Right renal cortex interstitium (tissue), 3 donors: ENCODE results near the gene MYH15. TPM values are rescaled to one million over a fixed set of nuclear protein-coding genes. Genes with fewer than 3 reads are reported as not detected.
A peak's percentile ranks its signal among the peaks of the same experiment; 100 is the strongest.

Experiments
- DNase-seq, 3 donors: peaks; one replicate each; pipeline ENCODE4 v3.0.0-alpha.2; 2013; ENCODE audit warnings: low read depth in 3 of 3, low spot score in 2 of 3
- polyA plus RNA-seq, 3 donors: library from polyadenylated mRNA; unstranded; fragments of 120-200 nt; gene quantifications; one replicate each; pipeline ENCODE4 v1.2.1, GENCODE V29; 2013; ENCODE audit not compliant: insufficient read length in 3 of 3

MYH15 gene
- polyA plus RNA-seq, 3 donors, result 0.25 to 0.28 (median 0.25) TPM

DNA sequence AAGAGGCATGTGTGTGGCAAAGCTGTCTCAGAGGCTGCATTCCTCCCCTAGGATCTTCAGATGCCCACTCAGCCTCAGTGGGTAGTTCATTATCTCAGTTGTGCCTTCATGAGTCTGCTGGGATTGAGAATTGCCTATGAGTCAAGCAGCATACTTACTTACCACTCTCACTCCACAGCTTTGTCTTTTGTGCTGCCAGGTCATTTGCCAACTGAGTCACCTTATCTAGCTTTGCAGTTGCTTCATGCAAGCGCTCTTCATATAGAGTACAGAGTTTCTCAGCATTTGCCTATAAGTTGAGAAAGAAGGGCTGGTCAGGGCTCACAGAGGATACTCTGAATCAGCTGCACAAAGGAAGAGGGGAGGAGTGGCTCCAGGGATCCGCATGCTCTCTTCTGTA, 89.5 kb downstream of the MYH15 start:
- no peak for DNase-seq

DNA sequence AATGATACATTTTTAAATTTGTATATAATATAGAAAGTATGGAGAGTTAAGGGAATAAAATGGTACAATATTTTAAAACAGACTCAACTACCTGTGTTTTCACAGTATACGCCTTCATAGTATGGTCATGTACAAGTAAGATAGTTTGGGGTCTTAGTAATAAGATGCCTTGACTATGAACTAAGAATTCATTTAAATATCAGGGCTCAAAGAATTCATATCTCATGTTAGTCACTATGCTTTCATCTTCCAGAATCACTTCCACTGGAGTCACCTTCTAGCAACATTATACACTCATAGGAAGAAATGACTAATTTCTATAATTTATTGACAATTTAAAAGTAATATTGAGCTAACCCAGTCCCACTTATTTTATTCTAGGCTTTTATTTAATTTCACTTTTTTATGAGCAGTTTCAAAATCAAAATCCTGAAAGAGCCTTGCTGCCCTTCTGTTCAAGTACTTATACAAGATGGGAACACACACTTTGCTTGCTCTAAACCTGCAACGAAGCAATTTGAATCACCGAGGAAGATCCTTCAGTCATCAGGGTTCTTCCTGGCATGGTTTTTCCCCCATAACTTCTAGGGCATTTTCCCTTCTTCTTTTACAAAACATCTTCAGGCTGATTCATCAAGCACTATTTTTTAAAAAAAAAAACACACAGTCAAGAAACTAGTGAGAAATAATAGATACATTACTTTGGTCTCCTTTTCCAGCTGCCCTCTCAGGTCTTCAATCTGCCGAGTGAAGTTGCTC, 94.1 kb downstream of the MYH15 start:
- DNase-seq, result no peak

DNA sequence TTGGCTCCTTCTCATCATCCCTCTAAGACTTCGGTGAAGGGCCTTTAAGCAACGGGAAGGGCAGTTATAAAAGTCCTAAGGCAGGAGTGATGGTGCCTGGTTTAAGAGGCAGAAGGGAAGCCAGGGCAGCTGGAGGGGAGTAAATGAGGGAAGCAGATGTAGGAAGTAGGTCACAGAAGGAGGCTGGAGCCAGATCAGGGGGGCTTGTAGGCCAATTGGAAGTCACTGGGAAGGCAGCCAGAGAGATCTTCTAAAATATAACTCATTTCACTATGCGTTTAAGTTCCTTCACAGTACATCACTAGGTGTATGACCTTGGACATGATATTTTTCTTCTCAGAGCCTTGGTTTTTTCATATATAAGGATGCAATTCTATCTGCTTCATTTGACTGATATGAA, 94.7 kb downstream of the MYH15 start:
- DNase-seq, result no peak

DNA sequence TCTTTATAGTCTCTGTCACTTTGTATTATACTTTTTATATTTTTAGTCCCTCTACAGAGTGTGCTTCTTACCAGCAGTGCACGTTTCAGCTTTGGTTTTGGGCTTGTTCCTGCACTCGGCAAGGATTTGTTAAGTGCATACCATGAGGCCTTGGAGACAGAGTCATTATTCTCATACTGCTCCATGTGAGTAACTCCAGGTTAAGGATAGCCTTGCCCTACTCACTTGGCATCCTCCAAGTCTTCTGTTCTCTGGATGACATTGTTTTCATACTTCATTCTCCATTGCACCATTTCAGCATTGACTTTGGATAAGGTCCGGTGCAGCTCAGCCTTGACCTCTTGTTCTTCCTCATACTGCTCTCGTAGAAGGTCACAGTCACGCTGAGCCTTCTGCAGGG, 96.4 kb downstream of the MYH15 start:
- no peak for DNase-seq

DNA sequence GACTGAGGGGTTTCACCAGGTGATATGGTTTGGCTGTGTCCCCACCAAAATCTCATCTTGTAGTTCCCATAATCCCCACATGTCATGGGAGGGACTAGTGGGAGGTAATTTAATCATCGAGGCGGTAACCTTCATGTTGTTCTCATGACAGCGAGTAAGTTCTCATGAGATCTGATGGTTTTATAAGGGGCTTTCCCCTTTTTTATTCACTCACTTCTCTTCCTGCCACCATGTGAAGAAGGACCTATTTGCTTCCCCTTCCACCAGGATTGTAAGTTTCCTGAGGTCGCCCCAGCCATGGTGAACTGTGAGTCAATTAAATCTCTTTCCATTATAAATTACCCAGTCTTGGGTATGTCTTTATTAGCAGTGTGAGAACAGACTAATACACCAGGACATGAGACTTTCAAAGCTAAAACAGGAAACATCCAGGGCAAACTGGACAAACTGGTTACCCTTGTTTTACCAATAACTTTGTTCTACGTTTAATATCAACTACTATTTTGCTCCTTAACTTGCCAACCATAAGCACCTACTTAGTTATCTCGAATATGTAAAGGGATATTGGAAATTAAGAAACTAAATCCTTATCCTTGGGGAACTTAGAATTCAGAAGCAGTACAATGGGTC, 98.2 kb downstream of the MYH15 start:
- no peak for DNase-seq

DNA sequence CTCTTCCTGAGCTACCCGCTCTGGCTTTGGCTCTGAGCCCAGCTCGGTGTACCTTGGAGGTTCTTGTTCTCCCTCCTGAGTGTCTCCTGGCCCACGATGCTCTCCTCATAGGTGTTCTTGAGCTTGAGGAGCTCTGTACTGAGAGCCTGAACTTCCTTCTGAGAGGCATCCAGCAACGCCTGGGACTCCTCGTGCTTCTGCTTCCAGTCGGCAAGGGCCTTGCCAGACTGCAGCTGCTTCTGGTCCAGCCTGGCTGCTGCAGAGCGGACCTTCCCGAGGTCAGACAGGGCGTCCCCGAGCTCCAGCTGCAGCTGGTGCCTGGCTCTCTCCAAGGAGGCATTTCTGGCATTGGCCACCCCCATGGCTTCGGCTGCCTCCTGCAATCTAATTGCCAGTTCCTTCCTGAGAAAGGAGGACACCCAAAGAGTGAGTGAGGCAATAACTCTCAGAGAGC, 99.8 kb downstream of the MYH15 start:
- DNase-seq, result no peak

DNA sequence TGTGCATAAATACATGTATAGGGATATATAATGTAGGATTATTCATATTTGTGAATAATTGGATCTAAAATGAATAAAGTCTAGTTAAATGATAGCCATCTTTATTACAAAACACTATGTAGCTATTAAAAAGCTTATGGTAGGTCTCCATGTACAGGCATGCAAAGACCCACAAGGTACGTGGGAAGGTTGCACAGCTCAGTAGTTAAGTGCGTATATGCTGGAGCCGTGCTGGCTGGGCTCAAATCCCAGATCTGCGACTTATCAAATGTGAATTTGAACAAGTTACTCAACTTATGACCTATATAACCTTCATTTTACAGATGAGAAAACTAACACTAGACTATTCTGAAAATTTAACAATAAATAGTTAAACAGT, 100.6 kb downstream of the MYH15 start:
- DNase-seq, result no peak

DNA sequence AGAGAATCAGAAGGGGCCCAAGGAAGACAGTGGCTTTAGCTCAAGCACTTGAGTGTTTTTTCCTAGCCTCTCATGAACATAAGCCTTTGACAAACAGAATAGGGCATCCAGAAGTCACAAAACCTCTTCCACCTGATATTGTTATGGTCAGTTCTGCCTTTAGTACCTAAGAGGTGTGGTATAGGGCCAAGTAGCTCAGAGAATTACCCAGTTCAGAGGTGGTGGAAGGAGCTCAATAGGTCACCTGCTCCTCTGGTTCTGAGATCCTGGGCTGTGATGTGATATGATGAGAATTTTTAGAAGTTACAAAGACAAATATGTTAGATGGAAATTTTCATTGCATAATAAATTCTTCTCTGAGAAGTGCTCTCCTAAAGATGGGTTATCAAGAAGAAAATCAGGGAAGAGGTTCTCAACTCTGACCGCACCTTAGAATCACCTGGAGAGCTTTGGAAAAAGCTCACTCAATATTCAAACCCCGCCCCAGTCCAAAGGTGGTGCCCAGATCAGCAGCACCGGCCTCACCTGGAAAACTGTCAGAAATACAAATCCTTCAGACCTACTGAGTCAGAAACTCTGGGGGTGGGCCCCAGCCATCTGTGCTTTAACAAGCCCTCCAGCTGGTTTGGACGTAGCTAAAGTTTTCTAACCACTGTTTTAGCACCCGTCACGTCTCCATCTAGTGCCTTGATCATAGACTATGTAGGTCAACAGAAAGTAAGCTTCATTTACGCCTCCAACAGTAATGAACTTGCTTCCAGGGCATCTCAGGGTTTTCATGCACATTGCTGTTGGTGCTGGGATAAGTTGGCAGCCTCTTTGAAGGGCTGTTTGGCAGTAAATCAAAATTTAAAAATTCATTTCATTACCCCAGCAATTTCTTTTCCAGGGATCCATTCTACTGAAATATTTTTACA, 101.3 kb downstream of the MYH15 start:
- no peak for DNase-seq

DNA sequence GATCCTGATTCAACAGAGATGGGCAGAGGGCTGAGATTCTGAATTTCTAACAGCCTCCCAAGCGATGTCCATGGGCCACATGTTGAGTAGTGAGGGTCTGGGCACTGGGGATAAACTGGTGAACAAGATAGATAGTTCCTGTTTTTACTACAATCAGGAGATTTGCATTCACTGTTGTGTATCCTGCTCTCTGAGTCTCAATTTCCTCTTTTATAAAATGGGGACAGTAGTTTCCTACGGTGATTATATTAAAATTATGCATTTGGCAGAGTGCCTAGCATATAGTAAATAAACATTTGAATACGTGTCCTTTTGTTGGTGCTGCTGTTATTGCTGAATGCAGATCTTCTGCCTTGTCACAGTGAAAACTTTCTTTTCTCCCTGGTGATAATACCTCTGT, 102.5 kb downstream of the MYH15 start:
- no peak for DNase-seq

DNA sequence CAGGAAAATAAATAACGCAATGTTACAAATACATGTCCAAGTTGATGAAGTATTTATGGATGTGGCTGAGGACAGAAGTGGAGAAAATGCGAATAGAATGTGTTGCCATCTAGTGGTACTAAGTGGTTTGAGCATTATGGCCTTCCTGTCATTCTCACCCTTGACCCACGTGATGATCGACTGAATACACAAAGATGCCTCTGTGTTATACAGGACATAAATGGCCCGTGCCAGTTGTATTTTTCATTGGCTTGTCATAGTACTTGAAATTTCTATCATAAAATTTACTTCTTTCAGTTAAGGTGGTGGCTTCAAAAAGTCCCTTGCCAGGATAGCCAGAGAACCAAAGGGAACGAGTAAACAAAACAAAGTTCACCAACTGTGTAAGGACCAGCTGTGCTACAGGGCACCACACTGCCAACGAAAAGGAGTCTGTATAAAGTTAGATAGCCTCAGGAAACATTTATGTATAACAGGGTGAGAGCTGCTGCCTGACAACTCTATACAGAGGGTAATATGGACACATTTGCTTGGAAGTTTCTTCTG, 103.7 kb downstream of the MYH15 start:
- DNase-seq, result peak; percentile 5 to 36 (median 10)

DNA sequence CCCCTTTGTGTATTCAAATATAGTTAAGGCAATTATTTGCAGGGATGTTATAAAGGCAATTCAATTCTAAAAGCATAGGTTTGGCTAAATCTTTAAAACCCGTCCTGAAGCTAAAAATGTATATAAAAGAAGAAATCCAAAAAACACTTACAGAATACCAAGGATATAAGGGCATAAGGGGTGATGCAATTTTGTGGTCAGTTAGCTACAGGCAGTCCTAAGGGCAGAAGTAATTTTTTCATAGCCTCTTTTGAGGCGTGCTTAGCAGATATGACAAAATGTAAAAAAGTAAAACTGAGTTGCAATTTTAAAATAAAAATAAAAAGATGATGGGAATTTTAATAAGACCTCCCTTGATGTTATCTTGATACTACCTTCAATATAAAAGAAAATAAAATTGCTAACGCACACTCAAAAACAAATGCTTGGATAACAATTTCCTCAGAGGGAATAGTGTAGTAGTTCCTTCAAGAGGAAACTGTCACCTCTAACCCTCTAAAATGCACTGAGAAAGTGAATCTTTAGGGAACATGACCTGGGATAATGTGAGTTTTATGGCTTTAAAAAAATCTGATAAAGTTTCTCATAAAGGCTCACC, 104.2 kb downstream of the MYH15 start:
- DNase-seq, result no peak

DNA sequence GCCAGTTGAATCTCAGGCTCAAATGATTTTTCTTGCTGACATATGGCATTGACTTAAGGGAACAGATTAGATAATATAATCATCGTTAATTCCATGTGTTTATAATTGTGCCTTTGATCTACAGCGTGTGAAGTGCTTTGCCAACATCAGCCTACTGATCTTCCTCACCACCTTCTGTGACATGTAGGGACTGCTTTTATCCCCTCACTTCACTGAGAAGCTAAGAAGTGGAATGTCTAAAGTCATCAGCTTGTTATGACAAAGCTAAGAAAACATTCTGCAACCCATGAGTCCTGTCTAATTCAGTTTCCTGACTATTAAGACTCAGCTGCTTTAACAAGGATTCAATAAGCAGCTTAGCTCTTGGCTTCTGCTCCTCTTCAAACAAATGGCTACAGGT, 106.0 kb downstream of the MYH15 start:
- DNase-seq, result no peak

DNA sequence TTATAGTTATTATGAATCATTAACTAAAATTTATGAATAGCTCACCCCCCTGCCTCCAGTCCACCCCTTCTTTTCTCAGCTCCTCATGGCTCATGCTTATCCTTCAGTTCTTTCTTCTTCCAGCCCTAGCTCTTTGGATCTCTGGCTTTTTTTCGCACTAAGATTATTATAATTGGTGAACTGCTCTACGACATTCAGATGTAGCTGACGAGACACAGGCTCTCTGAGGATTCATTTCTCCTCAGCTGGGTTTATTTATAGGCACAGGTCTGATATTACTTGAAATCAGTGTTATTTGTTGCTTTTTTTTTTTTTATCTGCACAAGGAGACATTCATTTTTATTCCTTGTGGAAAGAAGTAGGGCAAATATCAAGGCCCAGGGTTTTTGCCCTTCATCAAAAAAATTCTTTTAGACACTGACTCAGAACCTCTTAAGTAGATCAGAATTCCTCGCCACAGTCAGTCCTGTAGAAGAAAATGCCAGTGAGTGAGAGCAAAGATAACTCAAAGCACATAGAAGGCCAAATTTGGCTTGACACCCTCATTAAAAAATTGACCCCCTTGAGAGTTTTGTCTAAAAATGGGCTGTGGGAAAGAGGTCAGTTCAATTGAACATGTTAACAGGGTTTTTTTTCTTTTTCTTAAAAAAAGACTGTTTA, 106.6 kb downstream of the MYH15 start:
- no peak for DNase-seq

DNA sequence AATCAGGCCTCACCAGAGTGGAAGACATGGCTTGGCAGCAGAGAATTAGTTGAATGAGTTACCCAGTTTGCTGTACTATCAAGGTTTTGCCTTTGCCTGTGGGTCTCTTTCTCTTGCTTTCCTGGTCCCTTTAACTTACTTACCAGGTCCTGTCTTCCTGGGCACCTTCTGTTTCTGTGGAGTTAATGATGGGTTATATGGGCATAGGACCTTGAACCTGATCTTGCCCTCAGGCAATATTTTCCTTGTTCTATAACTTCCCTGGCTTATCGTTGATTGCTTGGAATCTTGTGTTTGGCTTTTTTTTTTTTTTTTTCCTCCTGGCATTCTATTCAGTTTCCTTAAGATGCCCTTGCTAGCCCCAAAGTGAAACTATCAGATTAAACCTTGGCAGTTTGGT, 107.2 kb downstream of the MYH15 start:
- no peak for DNase-seq

DNA sequence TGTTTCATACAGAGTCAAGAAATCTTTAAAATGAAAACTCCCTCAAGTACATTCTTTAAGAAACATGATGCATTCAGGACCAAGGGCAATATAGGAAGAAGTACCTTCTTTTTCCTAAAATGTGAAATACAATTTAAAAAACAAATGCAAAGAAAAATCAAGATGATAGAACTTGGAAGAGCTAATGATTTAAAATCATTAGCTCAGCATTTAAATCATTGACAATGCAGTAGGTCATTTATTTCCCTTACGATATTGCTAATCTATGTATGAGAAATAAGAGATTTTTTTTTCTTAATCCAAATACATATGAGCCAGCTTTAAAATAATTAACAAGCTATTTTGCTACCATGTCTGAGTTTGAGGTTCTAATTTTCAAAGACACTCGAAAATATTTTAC, 108.6 kb downstream of the MYH15 start:
- DNase-seq, result no peak

DNA sequence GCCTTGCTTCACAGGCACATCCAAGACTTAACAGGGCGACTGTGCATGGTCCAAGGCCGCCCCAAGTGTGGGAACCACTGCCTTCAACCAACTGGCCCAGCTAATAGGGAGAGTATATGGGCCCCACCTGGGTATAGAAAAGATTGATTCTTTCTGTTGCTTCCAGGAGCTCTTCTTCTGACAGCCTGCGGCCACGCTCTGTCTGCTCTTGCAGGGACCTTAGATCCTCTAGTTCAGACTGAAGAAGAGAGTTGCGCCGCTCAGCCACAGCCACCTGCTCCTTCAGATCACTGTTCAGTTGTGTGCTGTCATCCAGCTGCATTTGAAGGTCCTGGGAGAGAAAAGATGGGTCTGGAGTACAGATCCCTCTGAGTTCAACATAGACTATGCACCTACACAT, 111.9 kb downstream of the MYH15 start:
- no peak for DNase-seq

DNA sequence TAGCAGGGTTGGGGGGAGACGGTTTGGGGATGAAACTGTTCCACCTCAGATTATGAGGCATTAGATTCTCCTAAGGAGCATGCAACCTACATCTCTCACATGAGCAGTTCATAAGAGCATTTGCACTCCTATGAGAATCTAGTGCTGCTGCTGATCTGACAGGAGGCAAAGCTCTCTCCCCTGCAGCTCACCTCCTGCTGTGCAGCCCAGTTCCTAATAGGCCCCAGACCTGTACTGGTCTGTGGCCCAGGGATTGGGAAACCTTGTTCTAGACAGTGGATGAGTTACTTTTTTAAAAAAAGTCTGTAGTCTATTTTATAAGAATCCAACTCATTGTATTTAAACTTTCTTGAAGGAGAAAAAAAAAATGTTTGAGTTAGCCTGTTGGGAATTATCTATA, 114.1 kb downstream of the MYH15 start:
- DNase-seq, result no peak

DNA sequence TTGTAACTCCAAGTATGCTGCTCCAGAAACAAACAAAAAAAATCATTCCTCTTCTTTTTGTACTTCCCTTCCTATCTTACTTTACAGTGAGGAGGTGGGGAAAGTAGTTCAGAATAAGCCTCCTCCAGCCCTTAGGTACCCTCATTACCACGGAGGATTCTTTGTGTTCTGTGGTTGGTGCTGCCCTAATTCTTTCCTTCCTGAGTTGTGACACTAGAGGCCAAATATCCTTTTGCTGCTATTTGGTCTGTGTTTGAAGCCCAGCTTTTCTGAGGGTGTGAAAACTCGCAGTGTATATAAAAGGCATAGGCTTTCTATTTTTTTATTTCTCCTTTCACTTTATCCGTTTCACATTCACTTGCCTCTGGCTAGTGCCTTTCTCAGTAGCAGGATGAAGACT, 115.8 kb downstream of the MYH15 start:
- DNase-seq, result no peak

DNA sequence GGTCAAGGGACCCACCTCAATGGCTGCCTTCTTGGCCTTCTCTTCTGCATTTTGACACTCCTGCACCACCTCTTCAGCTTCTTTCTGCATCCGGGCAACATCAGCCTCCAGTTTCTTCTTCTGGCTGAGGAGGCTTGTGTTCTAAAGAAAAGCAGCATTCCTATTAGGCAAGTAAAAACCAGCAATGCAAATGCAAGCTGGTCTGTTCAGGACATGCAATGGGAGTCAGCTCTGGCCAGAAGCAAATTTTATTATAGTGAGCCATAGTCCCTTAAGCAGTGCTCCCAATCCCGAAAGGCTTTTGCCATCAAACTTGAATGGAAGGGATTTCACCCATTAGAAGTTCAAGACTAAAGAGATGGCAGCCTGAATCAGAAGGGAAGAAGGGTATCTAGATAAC, 116.4 kb downstream of the MYH15 start:
- DNase-seq, result no peak

DNA sequence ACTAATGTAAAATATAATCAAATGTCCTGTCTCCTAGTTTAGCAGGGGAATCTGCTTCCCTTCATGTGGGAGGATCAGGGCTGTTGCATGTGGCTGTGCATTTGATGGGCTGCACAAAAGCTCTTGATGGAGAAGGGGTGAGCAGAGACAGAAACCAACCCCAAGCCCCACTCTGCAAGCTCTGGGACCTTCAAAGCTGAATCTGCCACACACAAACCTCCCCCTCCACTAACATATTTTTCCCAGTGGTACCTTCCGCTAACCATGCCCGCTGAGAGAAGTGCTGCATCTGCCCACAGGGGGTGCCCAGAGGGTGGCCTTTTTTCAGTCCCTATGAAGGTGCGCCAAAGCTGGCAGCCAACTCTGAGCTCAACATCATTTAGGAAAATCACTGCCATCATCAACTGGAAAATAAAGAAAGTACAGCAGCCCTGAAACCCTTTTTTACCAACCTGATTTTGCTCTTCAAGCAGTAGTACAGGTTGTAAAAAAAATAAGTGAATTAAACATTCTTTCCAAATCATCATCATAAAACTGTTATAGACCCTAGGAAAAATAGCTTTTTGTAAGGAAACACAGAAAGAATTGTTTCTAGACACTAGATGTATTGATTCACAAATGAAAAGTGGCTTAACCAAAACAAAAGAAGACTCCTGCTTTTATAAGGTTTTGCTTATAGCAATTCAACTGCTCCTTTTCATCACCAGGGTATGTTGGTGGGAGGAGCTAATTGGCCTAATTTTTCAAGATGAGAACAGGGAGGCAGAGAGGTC, 117.1 kb downstream of the MYH15 start:
- DNase-seq, result no peak
